ENCODE data around the gene LRRC36. TPM values are rescaled to one million over a fixed set of nuclear protein-coding genes. Genes with fewer than 3 reads are reported as not detected.

LRRC36 gene
- total RNA-seq, 4 donors from 2014 or later: 0.33 TPM; not detected in 3

- H3K27ac ChIP-seq (replicated peaks in 1 of 4): no peak overlapping the region
- WGBS: 95% methylated on average over 15 of the region's 15 CpGs
- TF ChIP-seq POLR2AphosphoS5 (IDR thresholded peaks at IDR 0.05): no peak
- TF ChIP-seq, protein P1, sequence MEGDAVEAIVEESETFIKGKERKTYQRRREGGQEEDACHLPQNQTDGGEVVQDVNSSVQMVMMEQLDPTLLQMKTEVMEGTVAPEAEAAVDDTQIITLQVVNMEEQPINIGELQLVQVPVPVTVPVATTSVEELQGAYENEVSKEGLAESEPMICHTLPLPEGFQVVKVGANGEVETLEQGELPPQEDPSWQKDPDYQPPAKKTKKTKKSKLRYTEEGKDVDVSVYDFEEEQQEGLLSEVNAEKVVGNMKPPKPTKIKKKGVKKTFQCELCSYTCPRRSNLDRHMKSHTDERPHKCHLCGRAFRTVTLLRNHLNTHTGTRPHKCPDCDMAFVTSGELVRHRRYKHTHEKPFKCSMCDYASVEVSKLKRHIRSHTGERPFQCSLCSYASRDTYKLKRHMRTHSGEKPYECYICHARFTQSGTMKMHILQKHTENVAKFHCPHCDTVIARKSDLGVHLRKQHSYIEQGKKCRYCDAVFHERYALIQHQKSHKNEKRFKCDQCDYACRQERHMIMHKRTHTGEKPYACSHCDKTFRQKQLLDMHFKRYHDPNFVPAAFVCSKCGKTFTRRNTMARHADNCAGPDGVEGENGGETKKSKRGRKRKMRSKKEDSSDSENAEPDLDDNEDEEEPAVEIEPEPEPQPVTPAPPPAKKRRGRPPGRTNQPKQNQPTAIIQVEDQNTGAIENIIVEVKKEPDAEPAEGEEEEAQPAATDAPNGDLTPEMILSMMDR (IDR thresholded peaks at IDR 0.05): no peak
- no peak for TF ChIP-seq EP300 (IDR thresholded peaks at IDR 0.05)
- TF ChIP-seq POLR2A (IDR thresholded peaks at IDR 0.05; ENCODE audit: low read depth): no peak
- H3K36me3 ChIP-seq: no peaks in the 10 kb centered on the region
- H3K4me1 ChIP-seq: peaks cover 0 to 13% (median 2%) of the 10 kb centered on the region in 4 donors
- H3K9me3 ChIP-seq: no peaks in the 10 kb centered on the region
- H3K27me3 ChIP-seq: peaks cover 0 to 5% (median 0%) of the 10 kb centered on the region in 4 donors
- H3K4me3 ChIP-seq: no peak overlapping the region
- DNase-seq (ENCODE audit: extremely low spot score): no peak
- intact Hi-C loops (cut with DNase I): no loop called here
Measured at GRCh38 chr16:67299269-67299668, 27.3 kb upstream of the LRRC36 start.

- intact Hi-C loops (cut with DNase I): no loop called here
- Histone ChIP-seq H3K9me3 (no peaks in the 10 kb centered on the region), H3K4me3 (no peak overlapping the region), H3K4me1 (peaks cover 0 to 13% (median 2%) of the 10 kb centered on the region in 4 donors), H3K27ac (replicated peaks in 1 of 4) (peak overlapping the region in 3 of 4 donors; percentile 1 to 48 (median 31)), H3K36me3 (no peaks in the 10 kb centered on the region), H3K27me3 (peaks cover 0 to 5% (median 0%) of the 10 kb centered on the region in 4 donors)
- TF ChIP-seq POLR2AphosphoS5 (IDR thresholded peaks at IDR 0.05) (no peak), POLR2A (IDR thresholded peaks at IDR 0.05; ENCODE audit: low read depth) (no peak), EP300 (IDR thresholded peaks at IDR 0.05) (no peak)
- TF ChIP-seq, protein P1 (IDR thresholded peaks at IDR 0.05): no peak
- no peak for DNase-seq (ENCODE audit: extremely low spot score)
- 62% methylated on average over 8 of the region's 11 CpGs for WGBS
Measured at GRCh38 chr16:67301080-67301782, 25.4 kb upstream of the LRRC36 start.

- no peak for TF ChIP-seq EP300 (IDR thresholded peaks at IDR 0.05)
- TF ChIP-seq POLR2A (IDR thresholded peaks at IDR 0.05; ENCODE audit: low read depth): no peak
- TF ChIP-seq, protein P1 (IDR thresholded peaks at IDR 0.05): no peak
- TF ChIP-seq POLR2AphosphoS5 (IDR thresholded peaks at IDR 0.05): no peak
- no peaks in the 10 kb centered on the region for H3K36me3 ChIP-seq
- H3K27me3 ChIP-seq: peaks cover 0 to 5% (median 0%) of the 10 kb centered on the region in 4 donors
- WGBS: 85% methylated on average over 7 of the region's 7 CpGs
- no peak for DNase-seq (ENCODE audit: extremely low spot score)
- H3K4me1 ChIP-seq: peaks cover 0 to 13% (median 2%) of the 10 kb centered on the region in 4 donors
- intact Hi-C loops (cut with DNase I): no loop called here
- H3K9me3 ChIP-seq: no peaks in the 10 kb centered on the region
- no peak overlapping the region for H3K4me3 ChIP-seq
- H3K27ac ChIP-seq (replicated peaks in 1 of 4): peak overlapping the region in 2 of 4 donors; percentile 31 to 48
Measured at GRCh38 chr16:67302076-67302475, 24.5 kb upstream of the LRRC36 start.

DNA sequence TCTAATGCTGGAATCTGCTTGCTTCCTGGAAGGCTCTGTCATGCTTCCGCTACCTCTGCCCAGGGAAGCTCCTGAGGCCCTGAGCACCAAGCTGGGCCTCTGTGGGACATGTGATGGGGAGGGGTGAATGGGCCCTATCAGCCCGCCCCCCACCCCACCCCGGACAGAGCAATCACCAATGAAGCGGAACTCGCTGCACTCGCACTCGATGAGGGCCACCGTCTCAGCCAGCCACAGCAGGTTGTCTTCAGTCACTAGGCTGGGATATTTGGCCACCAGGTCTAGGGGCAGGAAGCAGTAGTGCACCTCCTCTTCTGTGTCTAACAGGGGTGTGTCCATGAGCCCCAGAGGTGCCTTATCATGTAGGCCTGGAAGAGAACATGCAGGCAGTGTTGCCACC, 23.6 kb upstream of the LRRC36 start:
- 100% methylated on average over 2 of the region's 8 CpGs for WGBS
- Histone ChIP-seq H3K4me1 (peaks cover 0 to 13% (median 2%) of the 10 kb centered on the region in 4 donors), H3K9me3 (no peaks in the 10 kb centered on the region), H3K36me3 (no peaks in the 10 kb centered on the region), H3K27me3 (peaks cover 0 to 5% (median 0%) of the 10 kb centered on the region in 4 donors), H3K4me3 (no peak overlapping the region), H3K27ac (replicated peaks in 1 of 4) (no peak overlapping the region)
- TF ChIP-seq EP300 (IDR thresholded peaks at IDR 0.05): no peak
- TF ChIP-seq POLR2A (IDR thresholded peaks at IDR 0.05; ENCODE audit: low read depth): no peak
- TF ChIP-seq, protein P1 (IDR thresholded peaks at IDR 0.05): no peak
- no peak for TF ChIP-seq POLR2AphosphoS5 (IDR thresholded peaks at IDR 0.05)
- DNase-seq (ENCODE audit: extremely low spot score): no peak
- intact Hi-C loops (cut with DNase I): no loop called here

Measured in esophagus muscularis mucosa (tissue), 4 donors.